ENCODE measurements around the gene CPNE7. TPM values are rescaled to one million over a fixed set of nuclear protein-coding genes. Genes with fewer than 3 reads are reported as not detected.
"Not testable (repeated sequence)": the region's sequence is repeated elsewhere in the genome, so short reads cannot be mapped to it uniquely, and the experiment has no call there.

CPNE7 gene
- total RNA-seq, 2 experiments from 2014 or later, result 3.9 to 4.3 TPM

- Mint-ChIP-seq H3K27me3 (peaks cover 18% of the 10 kb centered on the region), H3K27ac (no peak overlapping the region), H3K4me1 (peaks cover 10% of the 10 kb centered on the region), H3K9me3 (no peaks in the 10 kb centered on the region), H3K4me3 (no peak overlapping the region), H3K36me3 (no peaks in the 10 kb centered on the region)
- ATAC-seq (ENCODE audit: low read depth) (no peak), DNase-seq (no peak)
- POLR2A ChIA-PET, result no interaction called here
Observed at GRCh38 chr16:89576153-89577054, 846 bp downstream of the CPNE7 start.

DNA sequence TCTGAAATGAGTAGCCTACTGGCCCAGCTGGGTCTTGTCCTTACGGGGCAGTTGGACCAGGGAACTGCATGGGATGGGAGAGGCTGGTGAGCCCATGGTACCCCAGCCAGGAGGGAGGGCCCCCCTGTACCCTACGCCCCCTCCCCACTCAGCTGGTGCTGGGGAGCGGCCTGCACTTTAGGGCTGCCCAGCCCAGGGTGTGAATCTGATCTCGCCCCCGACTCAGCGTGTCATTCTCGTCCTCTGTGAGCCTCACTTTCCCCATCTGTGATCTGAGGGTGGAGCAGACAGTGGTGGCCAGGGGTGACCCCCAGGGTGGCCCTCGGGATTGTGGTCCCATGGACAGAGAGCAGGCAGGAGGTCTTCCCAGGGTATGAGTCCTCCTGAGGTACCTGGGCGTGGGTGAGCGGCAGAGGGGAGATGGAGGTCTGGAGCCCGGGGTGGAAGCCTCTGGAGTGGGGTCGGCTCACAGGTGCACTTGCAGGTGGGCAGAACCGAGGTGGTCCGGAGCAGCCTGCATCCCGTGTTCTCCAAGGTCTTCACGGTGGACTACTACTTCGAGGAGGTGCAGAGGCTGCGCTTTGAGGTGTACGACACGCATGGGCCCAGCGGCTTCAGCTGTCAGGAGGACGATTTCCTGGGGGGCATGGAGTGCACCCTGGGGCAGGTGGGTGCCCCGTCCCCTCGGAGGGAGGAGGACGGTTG is 1.6 kb downstream of the CPNE7 start:
- Mint-ChIP-seq H3K27ac (no peak overlapping the region), H3K4me1 (peaks cover 5% of the 10 kb centered on the region), H3K4me3 (no peak overlapping the region), H3K36me3 (no peaks in the 10 kb centered on the region), H3K27me3 (peaks cover 15% of the 10 kb centered on the region), H3K9me3 (no peaks in the 10 kb centered on the region)
- no peak for DNase-seq
- ATAC-seq (ENCODE audit: low read depth), result no peak
- POLR2A ChIA-PET, result no interaction called here

DNA sequence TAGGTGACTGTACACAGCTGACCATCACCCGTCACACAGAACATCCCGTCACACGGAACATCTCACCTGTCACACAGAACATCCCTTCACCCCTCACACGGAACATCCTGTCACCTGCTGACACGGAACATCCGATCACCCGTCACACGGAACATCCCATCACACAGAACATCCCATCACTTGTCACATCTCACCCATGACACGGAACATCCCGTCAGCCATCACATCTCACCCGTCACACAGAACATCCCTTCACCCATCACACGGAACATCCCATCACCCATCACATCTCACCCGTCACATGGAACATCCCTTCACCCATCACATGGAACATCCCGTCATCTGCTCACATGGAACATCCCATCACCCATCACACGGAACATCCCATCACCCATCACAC is 3.8 kb downstream of the CPNE7 start:
- H3K27ac Mint-ChIP-seq, result no peak overlapping the region
- no peaks in the 10 kb centered on the region for H3K9me3 Mint-ChIP-seq
- no peak for DNase-seq
- POLR2A ChIA-PET, result no interaction called here
- no peak for ATAC-seq (ENCODE audit: low read depth)
- peaks cover 9% of the 10 kb centered on the region for H3K27me3 Mint-ChIP-seq
- no peaks in the 10 kb centered on the region for H3K36me3 Mint-ChIP-seq
- no peak overlapping the region for H3K4me3 Mint-ChIP-seq
- no peaks in the 10 kb centered on the region for H3K4me1 Mint-ChIP-seq

GRCh38 chr16:89581045-89581695 is 5.6 kb downstream of the CPNE7 start:
- no peak for ATAC-seq (ENCODE audit: low read depth)
- H3K9me3 Mint-ChIP-seq, result no peaks in the 10 kb centered on the region
- DNase-seq, result no peak
- H3K27ac Mint-ChIP-seq, result no peak overlapping the region
- POLR2A ChIA-PET, result no interaction called here
- H3K4me3 Mint-ChIP-seq, result no peak overlapping the region
- no peaks in the 10 kb centered on the region for H3K4me1 Mint-ChIP-seq
- no peaks in the 10 kb centered on the region for H3K36me3 Mint-ChIP-seq
- H3K27me3 Mint-ChIP-seq, result peaks cover 7% of the 10 kb centered on the region

DNA sequence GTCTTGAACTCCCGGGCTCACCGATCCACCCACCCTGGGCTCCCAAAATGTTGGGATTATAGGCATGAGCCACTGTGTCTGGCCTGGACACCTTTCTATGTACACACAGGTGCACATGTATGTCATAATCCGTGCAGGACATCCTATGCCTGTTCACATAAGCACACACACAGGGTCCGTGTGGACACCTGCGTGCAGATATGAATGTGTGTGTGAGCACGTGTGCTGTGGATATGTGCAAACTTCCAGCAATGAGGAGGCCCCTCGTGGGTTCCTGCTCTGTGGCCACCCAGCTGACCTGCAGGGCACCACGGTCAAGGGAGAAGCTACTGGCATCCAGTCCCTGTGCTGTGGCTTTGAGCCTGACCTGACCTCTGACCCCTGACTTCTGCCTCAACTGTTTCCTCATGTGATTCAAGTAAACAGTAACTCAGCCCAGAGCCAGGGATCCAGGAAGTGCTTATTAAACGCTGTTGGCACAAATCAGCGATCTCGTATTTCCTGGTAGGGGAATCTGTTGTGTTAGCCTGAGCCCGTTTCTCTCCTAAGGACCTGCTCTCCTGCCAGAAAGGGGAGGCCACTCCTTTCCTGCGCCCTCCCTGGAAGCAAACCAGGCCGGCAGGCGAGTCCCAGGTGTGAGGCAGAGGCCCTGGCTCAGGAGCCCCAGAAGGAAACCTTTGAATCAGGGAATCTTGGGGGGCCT is 6.5 kb downstream of the CPNE7 start:
- no peak for DNase-seq
- Mint-ChIP-seq H3K9me3 (no peaks in the 10 kb centered on the region), H3K36me3 (no peaks in the 10 kb centered on the region), H3K27me3 (peaks cover 5% of the 10 kb centered on the region), H3K4me1 (no peaks in the 10 kb centered on the region), H3K27ac (no peak overlapping the region), H3K4me3 (no peak overlapping the region)
- ATAC-seq (ENCODE audit: low read depth), result no peak
- POLR2A ChIA-PET, result no interaction called here

DNA sequence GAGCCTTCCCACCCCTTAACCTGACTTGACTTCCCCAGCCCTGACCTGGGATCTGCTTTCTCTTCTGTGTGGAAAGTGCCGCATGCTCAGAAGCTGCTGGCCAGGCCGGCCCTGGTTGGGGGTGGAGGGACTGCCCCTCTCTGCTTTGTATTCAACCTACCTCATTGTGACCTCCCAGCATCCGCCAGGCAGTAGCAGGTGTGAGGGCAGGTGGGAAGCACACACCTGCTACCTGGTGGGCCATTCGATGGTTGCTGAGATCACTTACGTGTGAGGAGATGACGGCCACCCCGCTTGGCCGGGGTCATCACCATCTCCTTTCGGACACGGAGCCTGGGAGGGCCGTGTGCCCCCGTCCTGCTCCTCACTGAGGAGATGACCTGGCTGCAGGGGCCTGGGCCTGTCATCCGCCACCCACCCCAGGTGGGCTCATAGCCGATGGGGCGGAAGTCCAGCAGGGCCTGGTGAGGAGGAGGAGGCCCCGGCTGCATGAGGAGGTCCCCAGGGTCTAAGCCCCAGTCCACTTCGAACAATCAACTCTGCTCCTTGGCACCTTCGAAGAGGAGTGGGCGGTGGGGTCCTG is 7.1 kb downstream of the CPNE7 start:
- Mint-ChIP-seq H3K9me3 (no peaks in the 10 kb centered on the region), H3K27me3 (peaks cover 2% of the 10 kb centered on the region), H3K27ac (no peak overlapping the region), H3K4me1 (no peaks in the 10 kb centered on the region), H3K4me3 (no peak overlapping the region), H3K36me3 (no peaks in the 10 kb centered on the region)
- DNase-seq (no peak), ATAC-seq (ENCODE audit: low read depth) (no peak)
- POLR2A ChIA-PET, result no interaction called here

DNA sequence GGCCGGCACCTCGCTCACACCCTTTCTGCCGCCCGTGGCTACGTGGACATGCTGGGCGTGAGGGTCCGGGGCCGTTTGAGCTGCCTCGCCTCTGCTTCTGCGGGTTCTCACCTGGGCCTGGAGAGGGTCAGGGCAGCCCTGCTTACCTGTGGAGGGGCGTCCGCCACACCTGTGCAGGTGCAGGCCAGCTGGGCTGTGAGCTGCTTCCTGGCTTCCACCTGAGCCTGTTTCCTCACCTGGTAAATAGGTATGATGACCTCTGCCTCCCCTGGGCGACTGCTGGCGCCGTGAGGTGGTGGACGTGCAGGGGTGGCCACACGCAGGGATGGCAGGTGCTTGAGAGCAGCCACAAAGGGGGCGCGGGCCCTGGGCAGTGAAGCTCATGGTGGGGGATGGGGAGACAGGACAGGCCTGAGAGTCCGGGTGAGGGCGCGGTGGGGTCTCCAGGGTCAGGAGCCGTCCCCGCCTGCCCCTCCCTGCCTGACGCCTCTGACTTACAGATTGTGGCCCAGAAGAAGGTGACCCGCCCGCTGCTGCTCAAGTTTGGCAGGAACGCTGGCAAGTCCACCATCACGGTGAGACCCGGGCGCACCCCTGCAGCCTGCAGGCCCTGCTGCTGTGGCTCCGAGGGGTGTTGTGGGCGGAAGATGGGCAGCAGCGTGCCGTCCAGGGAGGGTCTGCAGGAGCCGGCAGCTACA is 7.8 kb downstream of the CPNE7 start:
- Mint-ChIP-seq H3K27ac (no peak overlapping the region), H3K4me1 (no peaks in the 10 kb centered on the region), H3K4me3 (no peak overlapping the region), H3K36me3 (no peaks in the 10 kb centered on the region), H3K27me3 (peaks cover under 1% of the 10 kb centered on the region), H3K9me3 (no peaks in the 10 kb centered on the region)
- no peak for ATAC-seq (ENCODE audit: low read depth)
- POLR2A ChIA-PET, result no interaction called here
- DNase-seq, result no peak

- ATAC-seq (ENCODE audit: low read depth) (no peak), DNase-seq (no peak)
- H3K4me1 Mint-ChIP-seq, result no peaks in the 10 kb centered on the region
- H3K27me3 Mint-ChIP-seq, result no peaks in the 10 kb centered on the region
- H3K27ac Mint-ChIP-seq, result no peak overlapping the region
- POLR2A ChIA-PET, result no interaction called here
- H3K4me3 Mint-ChIP-seq, result no peak overlapping the region
- H3K9me3 Mint-ChIP-seq, result no peaks in the 10 kb centered on the region
- H3K36me3 Mint-ChIP-seq, result no peaks in the 10 kb centered on the region
Observed at GRCh38 chr16:89583895-89584644, 8.5 kb downstream of the CPNE7 start.

DNA sequence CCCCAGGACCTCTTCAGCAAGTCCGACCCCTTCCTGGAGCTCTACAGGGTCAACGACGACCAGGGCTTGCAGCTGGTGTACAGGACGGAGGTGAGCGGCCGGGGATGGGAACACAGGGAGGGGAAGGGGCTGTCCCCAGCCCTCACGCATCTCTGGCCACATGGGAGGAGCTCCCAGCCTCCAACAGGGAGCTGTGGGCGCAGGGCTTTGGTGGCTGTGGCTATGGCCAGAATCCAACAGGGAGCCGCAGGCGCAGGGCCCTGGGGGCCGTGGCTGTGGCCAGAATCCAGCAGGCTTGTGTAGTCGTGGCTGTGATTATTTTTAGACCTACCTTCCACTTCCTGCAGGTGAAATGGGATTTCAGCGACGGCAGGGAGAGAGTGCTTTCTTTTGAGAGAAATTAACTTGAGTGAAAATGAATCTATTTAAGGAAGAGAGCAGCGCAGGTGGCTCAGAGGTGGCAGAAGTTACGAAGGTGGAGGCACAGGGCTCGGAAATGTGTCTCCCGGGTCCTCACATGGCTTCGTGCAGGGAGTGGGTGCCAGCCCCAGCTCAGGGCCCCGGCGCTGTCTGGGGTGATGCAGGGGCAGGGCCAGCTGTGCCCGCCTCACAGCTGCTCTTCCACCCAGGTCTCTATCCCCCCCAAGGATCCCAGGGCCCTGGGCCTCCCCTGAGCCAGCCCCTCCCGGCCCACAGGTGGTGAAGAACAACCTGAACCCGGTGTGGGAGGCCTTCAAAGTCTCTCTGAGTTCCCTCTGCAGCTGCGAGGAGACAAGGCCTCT is 9.4 kb downstream of the CPNE7 start:
- Mint-ChIP-seq H3K27me3 (no peaks in the 10 kb centered on the region), H3K9me3 (no peaks in the 10 kb centered on the region), H3K36me3 (no peaks in the 10 kb centered on the region), H3K4me3 (no peak overlapping the region), H3K27ac (no peak overlapping the region), H3K4me1 (no peaks in the 10 kb centered on the region)
- DNase-seq, result no peak
- POLR2A ChIA-PET, result no interaction called here
- ATAC-seq (ENCODE audit: low read depth), result no peak

GRCh38 chr16:89586218-89586617 is 10.7 kb downstream of the CPNE7 start:
- no peaks in the 10 kb centered on the region for H3K27me3 Mint-ChIP-seq
- H3K4me3 Mint-ChIP-seq, result no peak overlapping the region
- POLR2A ChIA-PET, result no interaction called here
- H3K4me1 Mint-ChIP-seq, result no peaks in the 10 kb centered on the region
- DNase-seq (no peak), ATAC-seq (ENCODE audit: low read depth) (no peak)
- H3K27ac Mint-ChIP-seq, result no peak overlapping the region
- no peaks in the 10 kb centered on the region for H3K9me3 Mint-ChIP-seq
- no peaks in the 10 kb centered on the region for H3K36me3 Mint-ChIP-seq

DNA sequence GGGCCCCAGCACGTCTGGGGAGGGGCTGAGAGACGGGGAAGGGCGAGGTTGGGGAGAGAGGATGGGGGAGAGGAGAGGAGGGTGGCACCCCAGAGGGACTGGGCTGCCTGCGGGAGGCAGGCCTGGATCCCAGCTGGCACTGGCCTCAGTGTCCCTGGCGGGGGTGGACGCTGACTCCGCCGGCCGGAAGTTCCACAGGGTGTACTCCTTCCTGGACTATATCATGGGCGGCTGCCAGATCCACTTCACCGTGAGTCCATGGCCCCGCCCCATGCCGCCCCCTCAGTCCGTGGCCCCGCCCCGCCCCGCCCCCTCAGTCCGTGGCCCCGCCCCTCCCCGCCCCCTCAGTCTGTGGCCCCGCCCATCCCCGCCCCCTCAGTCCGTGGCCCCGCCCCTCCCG is 11.3 kb downstream of the CPNE7 start:
- POLR2A ChIA-PET, result no interaction called here
- H3K27me3 Mint-ChIP-seq, result no peaks in the 10 kb centered on the region
- H3K4me3 Mint-ChIP-seq, result no peak overlapping the region
- DNase-seq (peak; percentile 34), ATAC-seq (ENCODE audit: low read depth) (no peak)
- H3K36me3 Mint-ChIP-seq, result no peaks in the 10 kb centered on the region
- H3K4me1 Mint-ChIP-seq, result no peaks in the 10 kb centered on the region
- H3K27ac Mint-ChIP-seq, result no peak overlapping the region
- H3K9me3 Mint-ChIP-seq, result no peaks in the 10 kb centered on the region

DNA sequence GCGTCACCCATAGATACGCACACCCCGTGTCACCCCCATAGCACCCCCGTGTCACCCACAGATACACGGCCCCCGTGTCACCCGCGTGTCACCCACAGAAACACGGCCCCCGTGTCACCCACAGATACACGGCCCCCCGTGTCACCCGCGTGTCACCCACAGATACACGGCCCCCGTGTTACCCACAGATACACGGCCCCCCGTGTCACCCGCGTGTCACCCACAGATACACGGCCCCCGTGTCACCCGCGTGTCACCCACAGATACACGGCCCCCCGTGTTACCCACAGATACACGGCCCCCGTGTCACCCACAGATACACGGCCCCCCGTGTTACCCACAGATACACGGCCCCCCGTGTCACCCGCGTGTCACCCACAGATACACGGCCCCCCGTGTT is 12.1 kb downstream of the CPNE7 start:
- ATAC-seq (ENCODE audit: low read depth); H3K4me1 Mint-ChIP-seq; H3K36me3 Mint-ChIP-seq; H3K9me3 Mint-ChIP-seq; DNase-seq; H3K27ac Mint-ChIP-seq; H3K27me3 Mint-ChIP-seq; POLR2A ChIA-PET; H3K4me3 Mint-ChIP-seq: not testable (repeated sequence)

All from activated naive CD8-positive, alpha-beta T cell treated with anti-CD3 and anti-CD28 coated beads, Interleukin-2, amount 10 ng/mL, durations not matched to agents 7 days and 5 days (primary cell).